HG03520 (cell line): Measurements from ENCODE around the gene LCN2.

Experiments
- ATAC-seq: cut with Tn5 transposase; IDR thresholded peaks from one replicate; pipeline ENCODE4 v1.9.1; 2021; ENCODE audit warnings: mild to moderate bottlenecking, moderate library complexity; ENCODE audit not compliant: unreplicated experiment

LCN2 gene

DNA sequence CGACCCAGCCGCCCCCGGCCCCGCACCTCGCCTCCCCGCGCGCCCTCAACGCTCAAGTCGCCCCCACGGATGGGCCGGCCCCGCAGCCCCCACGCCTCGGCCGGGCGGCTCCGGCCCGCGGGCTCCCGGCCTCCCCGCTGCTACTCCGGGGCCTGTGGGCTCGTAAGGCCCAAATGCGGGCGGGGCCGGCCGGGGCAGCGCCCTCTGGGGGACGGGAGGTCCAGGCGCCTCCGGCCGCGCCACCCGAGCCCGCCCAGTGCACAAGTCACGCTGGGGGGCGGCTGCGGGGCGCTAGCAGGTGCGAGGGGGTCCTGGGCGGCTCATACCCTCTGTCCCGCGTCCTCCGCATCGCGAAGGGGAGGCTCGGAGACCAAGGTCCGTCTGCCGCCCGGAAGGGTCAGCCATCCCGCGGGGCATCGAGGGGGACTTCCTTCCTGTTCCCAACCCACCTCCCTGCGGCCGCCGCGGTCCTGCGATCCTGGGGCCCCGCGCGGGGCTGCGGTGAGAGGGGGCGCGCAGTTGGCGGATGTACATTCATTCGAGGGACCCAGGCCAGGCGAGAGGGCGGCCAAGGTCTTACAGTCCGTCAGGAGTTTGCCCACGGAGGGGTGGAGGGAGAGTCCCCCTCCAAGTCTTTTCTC lies 42.3 kb downstream of the LCN2 start, which contains the start of gene CIZ1:
Gene CIZ1, minus strand, starts transcription at position 167 of the 641 bp plus-strand sequence. CDS start 715 bp downstream, outside the sequence.
- peak; percentile 76 for ATAC-seq

- no peak for ATAC-seq
These were observed 43.5 kb downstream of the LCN2 start for GRCh38 chr9:128192601-128193371.

GRCh38 chr9:128193469-128194096 lies 44.3 kb downstream of the LCN2 start:
- no peak for ATAC-seq

DNA sequence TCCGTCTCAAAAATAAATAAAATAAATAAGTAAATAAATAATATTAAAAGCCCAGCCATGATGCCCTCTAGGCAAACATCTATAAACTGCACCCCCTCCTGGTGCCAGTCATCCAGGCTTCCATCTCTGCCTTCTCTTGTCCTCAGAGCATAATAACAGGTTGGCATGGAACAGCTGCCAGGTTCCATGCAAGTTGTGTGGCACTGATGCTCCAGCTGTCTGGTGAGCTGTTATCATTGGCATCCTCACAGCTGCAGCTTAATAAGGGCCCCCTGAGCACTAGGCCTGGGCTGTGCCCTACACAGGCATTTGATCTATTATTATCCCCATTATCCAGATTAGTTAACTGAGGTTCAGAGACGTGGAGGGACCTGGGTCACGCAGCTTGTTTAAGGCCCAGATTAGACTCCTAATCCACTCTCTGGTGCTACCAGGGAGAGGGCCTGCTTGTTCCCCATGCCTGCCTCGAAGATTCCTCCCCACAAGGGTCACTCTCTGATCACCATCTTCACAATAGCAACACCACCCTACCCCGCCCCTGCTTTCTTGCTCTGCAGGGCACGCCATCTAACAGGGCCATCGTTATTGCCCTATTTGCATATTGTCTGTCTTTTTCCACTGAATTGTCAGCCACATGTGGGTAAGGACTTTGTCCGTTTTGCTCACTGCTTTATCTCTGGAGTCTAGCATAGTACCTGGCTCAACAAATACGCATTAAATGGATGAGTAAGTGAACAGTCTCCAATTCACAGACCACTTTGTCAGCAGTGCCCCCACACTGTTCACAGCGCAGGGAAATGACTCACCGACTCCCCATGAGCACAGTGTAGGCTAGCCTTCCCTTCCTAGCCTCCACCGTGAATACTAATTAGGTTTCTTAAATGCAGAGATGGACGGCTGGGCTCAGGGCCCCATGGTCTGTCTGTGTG lies 52.5 kb downstream of the LCN2 start:
- no peak for ATAC-seq

DNA sequence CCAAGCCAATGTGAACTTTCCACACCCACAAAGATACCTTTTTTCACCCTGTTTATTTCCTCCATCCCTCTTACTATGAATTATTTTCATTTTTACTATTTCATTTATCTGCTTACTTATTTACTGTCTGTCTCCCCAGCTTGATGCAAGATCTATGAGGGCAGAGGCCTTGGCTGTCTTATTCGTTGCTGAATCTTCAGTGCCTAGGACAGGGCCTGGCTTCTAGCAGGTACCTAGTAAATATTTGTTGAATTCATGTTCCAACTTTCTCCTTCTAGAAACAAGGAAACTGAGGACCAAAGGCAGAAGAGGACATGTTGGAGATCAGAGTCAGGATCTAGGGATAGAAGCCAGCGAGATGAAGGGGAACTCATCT lies 53.4 kb downstream of the LCN2 start:
- no peak for ATAC-seq
